Mesenchymal stem cell (in vitro differentiated cells and primary cell): ENCODE measurements around the gene VPS39.

ENCODE experiments used
- DNase-seq: peaks from one replicate; pipeline ENCODE4 v3.0.0-alpha.2; 2013
- H2AFZ ChIP-seq: one replicate; pipeline ENCODE4 v1.6.1; 2013; ENCODE audit warnings: low read depth, mild to moderate bottlenecking, control low read depth, inconsistent platforms, low read length, moderate library complexity
- H2AK5ac ChIP-seq: 2 replicates; pipeline ENCODE4 v1.6.1; 2013; ENCODE audit warnings: low read length, moderate library complexity, mild to moderate bottlenecking, inconsistent platforms; ENCODE audit not compliant: severe bottlenecking
- H2BK120ac ChIP-seq: one replicate; pipeline ENCODE4 v1.6.1; 2013; ENCODE audit warnings: low read depth, mild to moderate bottlenecking, inconsistent platforms, low read length, moderate library complexity
- H2BK12ac ChIP-seq, 2 experiments: one replicate each; pipeline ENCODE4 v1.6.1; 2013; ENCODE audit warnings: inconsistent platforms in 2 of 2, low read length in 2 of 2, mild to moderate bottlenecking in 2 of 2, moderate library complexity in 2 of 2, control low read depth in 1 of 2
- H2BK15ac ChIP-seq: one replicate; pipeline ENCODE4 v1.6.1; 2013; ENCODE audit warnings: mild to moderate bottlenecking, low read depth, inconsistent platforms; ENCODE audit not compliant: poor library complexity, severe bottlenecking
- H2BK5ac ChIP-seq: 2 replicates; pipeline ENCODE4 v1.6.1; 2013; ENCODE audit warnings: low read depth, mild to moderate bottlenecking, low read length, control low read depth, inconsistent platforms; ENCODE audit not compliant: poor library complexity, severe bottlenecking
- H3K14ac ChIP-seq, 2 experiments: one replicate each; pipeline ENCODE4 v1.6.1; 2013; ENCODE audit warnings: inconsistent platforms in 2 of 2, low read length in 2 of 2, control low read depth in 1 of 2, mild to moderate bottlenecking in 1 of 2, moderate library complexity in 1 of 2
- H3K18ac ChIP-seq, 2 experiments: one replicate each; pipeline ENCODE4 v1.6.1; 2013; ENCODE audit warnings: inconsistent platforms in 2 of 2, low read length in 2 of 2, control low read depth in 1 of 2, low read depth in 1 of 2, mild to moderate bottlenecking in 1 of 2
- H3K23ac ChIP-seq, 2 experiments: one replicate each; pipeline ENCODE4 v1.6.1; 2013; ENCODE audit warnings: inconsistent platforms in 2 of 2, low read length in 2 of 2, mild to moderate bottlenecking in 2 of 2, moderate library complexity in 2 of 2, control low read depth in 1 of 2
- H3K27ac ChIP-seq: 2 replicates; pipeline ENCODE4 v1.5.1; 2013; ENCODE audit warnings: mild to moderate bottlenecking, moderate library complexity, low read length, control low read depth, inconsistent platforms; ENCODE audit not compliant: poor library complexity, severe bottlenecking
- H3K27me3 ChIP-seq, 2 experiments: 2 replicates each; pipeline versions ENCODE4 v1.6.1 to v1.7.0; 2013; ENCODE audit warnings: low read length in 2 of 2, mild to moderate bottlenecking in 2 of 2, moderate library complexity in 2 of 2, control low read depth in 1 of 2, inconsistent platforms in 1 of 2; ENCODE audit not compliant: control insufficient read depth in 1 of 2, insufficient read depth in 1 of 2
- H3K36me3 ChIP-seq, 2 experiments: 2 replicates each; pipeline versions ENCODE4 v1.6.1 to v1.7.0; 2013; ENCODE audit warnings: low read length in 2 of 2, control low read depth in 1 of 2, inconsistent platforms in 1 of 2, low read depth in 1 of 2, mild to moderate bottlenecking in 1 of 2; ENCODE audit not compliant: insufficient read depth in 2 of 2, control insufficient read depth in 1 of 2
- H3K4ac ChIP-seq, 2 experiments: one replicate each; pipeline ENCODE4 v1.6.1; 2013; ENCODE audit warnings: inconsistent platforms in 2 of 2, low read length in 2 of 2, mild to moderate bottlenecking in 2 of 2, moderate library complexity in 2 of 2, control low read depth in 1 of 2, low read depth in 1 of 2
- H3K4me1 ChIP-seq: 2 replicates; pipeline ENCODE4 v1.6.1; 2013; ENCODE audit warnings: low read depth, low read length, control low read depth; ENCODE audit not compliant: control insufficient read depth, insufficient read depth
- H3K4me2 ChIP-seq: 2 replicates; pipeline ENCODE4 v1.6.1; 2013; ENCODE audit warnings: low read length, mild to moderate bottlenecking, inconsistent platforms; ENCODE audit not compliant: poor library complexity, severe bottlenecking
- H3K4me3 ChIP-seq, 2 experiments: 2 replicates each; pipeline versions ENCODE4 v1.5.1 to v1.7.0; 2013; ENCODE audit warnings: low read length in 2 of 2, mild to moderate bottlenecking in 2 of 2, control low read depth in 1 of 2, low read depth in 1 of 2; ENCODE audit not compliant: insufficient read depth in 1 of 2
- H3K79me1 ChIP-seq: replicated peaks from 2 replicates; pipeline ENCODE4 v1.6.1; 2013; ENCODE audit warnings: mild to moderate bottlenecking, control low read depth, low read length, inconsistent platforms; ENCODE audit not compliant: poor library complexity, severe bottlenecking
- H3K9ac ChIP-seq: 2 replicates; pipeline ENCODE4 v1.7.0; 2013; ENCODE audit warnings: mild to moderate bottlenecking, low read length, moderate library complexity
- H3K9me3 ChIP-seq: 2 replicates; pipeline ENCODE4 v1.7.0; 2013; ENCODE audit warnings: mild to moderate bottlenecking, low read length; ENCODE audit not compliant: control insufficient read depth
- H4K8ac ChIP-seq: one replicate; pipeline ENCODE4 v1.6.1; 2013; ENCODE audit warnings: inconsistent platforms, mild to moderate bottlenecking, low read length, moderate library complexity
- H4K91ac ChIP-seq: one replicate; pipeline ENCODE4 v1.6.1; 2013; ENCODE audit warnings: mild to moderate bottlenecking, low read length, inconsistent platforms
- WGBS: methylation state at CpG from one replicate; pipeline ENCODE4 v1.1.7; 2013; ENCODE audit warnings: mixed read lengths; 5-methylcytosine and 5-hydroxymethylcytosine counted together

VPS39 gene

GRCh38 chr15:42137461-42138261 lies 70.4 kb downstream of the VPS39 start:
- DNase-seq, result peak; percentile 63
- peaks cover 46 to 64% of the 10 kb centered on the region in 2 experiments for H3K27me3 ChIP-seq
- no peak overlapping the region for H3K27ac ChIP-seq
- no peak overlapping the region for H3K4me2 ChIP-seq
- no peak overlapping the region for H2AFZ ChIP-seq
- H3K79me1 ChIP-seq, result no peaks in the 10 kb centered on the region
- H4K91ac ChIP-seq, result no peak overlapping the region
- H2BK120ac ChIP-seq, result no peak overlapping the region
- no peak overlapping the region for H3K14ac ChIP-seq
- 60% methylated on average over 8 of the region's 11 CpGs for WGBS
- no peak overlapping the region for H3K9ac ChIP-seq
- H2BK12ac ChIP-seq, result no peak overlapping the region
- peaks cover 3% of the 10 kb centered on the region for H3K4me1 ChIP-seq
- H3K18ac ChIP-seq, result no peak overlapping the region
- H2BK15ac ChIP-seq, result no peak overlapping the region
- no peak overlapping the region for H3K23ac ChIP-seq
- no peak overlapping the region for H2AK5ac ChIP-seq
- no peak overlapping the region for H3K4me3 ChIP-seq
- H3K4ac ChIP-seq, result no peak overlapping the region
- no peak overlapping the region for H4K8ac ChIP-seq
- H2BK5ac ChIP-seq, result no peak overlapping the region
- H3K9me3 ChIP-seq, result no peaks in the 10 kb centered on the region
- H3K36me3 ChIP-seq, result no peaks in the 10 kb centered on the region

DNA sequence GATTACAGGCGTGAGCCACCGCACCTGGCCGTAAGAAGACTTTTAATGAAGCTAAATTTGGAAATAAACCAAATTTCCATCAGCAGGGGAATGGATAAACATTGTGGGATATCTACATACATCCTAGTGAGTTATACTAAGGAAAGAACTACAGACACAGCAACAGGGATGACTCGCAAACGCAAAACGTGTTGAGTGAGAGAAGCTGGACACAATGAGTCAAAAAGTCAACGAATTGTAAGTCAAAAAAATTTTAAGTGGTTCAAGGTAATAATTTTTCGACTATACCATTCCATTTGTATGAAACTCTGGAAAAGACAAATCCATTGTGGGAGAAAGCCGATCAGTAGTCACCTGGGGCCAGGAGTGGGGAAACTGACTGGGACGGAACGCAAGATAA lies 71.6 kb downstream of the VPS39 start:
- Histone ChIP-seq H2BK15ac (no peak overlapping the region), H3K79me1 (no peaks in the 10 kb centered on the region), H3K9me3 (no peaks in the 10 kb centered on the region), H3K4me3 (no peak overlapping the region), H2BK12ac (no peak overlapping the region), H2AK5ac (no peak overlapping the region), H3K4me2 (no peak overlapping the region), H4K91ac (no peak overlapping the region), H3K18ac (no peak overlapping the region), H3K23ac (no peak overlapping the region), H3K14ac (no peak overlapping the region), H3K4ac (no peak overlapping the region), H3K27ac (no peak overlapping the region), H3K36me3 (no peaks in the 10 kb centered on the region), H3K4me1 (peaks cover 8% of the 10 kb centered on the region), H3K9ac (no peak overlapping the region), H2AFZ (no peak overlapping the region), H3K27me3 (peaks cover 41 to 64% of the 10 kb centered on the region in 2 experiments), H4K8ac (no peak overlapping the region), H2BK120ac (no peak overlapping the region), H2BK5ac (no peak overlapping the region)
- no peak for DNase-seq
- WGBS, result 84% methylated on average over 8 of the region's 11 CpGs

- Histone ChIP-seq H2AFZ (no peak overlapping the region), H3K79me1 (no peaks in the 10 kb centered on the region), H3K4me1 (peaks cover 8% of the 10 kb centered on the region)
Observed at GRCh38 chr15:42135351-42135750, 72.8 kb downstream of the VPS39 start.

DNA sequence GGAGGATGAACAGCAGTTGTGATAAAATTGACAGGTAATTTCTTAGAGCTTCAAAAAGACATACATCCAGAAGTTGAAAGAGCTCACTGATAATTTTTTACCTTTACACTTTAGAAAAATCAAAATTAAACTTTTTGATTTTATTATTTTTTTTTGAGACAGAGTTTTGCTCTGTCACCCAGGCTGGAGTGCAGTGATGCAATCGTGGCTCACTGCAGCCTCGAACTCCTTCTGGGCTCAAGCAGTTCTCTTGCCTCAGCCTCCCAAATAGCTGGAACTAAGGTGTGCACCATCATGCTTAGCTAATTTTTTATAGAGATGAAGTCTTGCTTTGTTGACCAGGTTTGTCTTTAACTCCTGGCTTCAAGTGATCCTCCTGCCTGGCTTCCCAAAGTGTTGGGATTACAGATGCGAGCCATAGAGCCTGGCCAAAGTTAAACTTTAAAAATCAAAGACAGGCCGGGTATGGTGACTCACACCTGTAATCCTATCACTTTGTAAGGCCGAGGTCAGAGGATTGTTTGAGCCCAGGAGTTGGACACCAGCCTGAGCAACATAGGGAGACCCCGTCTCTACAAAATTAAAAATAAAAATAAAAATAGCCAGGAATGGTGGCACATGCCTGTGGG lies 73.4 kb downstream of the VPS39 start:
- no peak overlapping the region for H2BK12ac ChIP-seq
- H3K9me3 ChIP-seq, result no peaks in the 10 kb centered on the region
- H2AFZ ChIP-seq, result no peak overlapping the region
- no peak overlapping the region for H3K27ac ChIP-seq
- H2AK5ac ChIP-seq, result no peak overlapping the region
- no peak overlapping the region for H3K4me3 ChIP-seq
- no peak overlapping the region for H4K91ac ChIP-seq
- no peaks in the 10 kb centered on the region for H3K79me1 ChIP-seq
- H3K27me3 ChIP-seq, result peaks cover 39 to 68% of the 10 kb centered on the region in 2 experiments
- H2BK120ac ChIP-seq, result no peak overlapping the region
- no peak overlapping the region for H3K4me2 ChIP-seq
- no peak overlapping the region for H3K18ac ChIP-seq
- H3K23ac ChIP-seq, result no peak overlapping the region
- no peak for DNase-seq
- peaks cover 8% of the 10 kb centered on the region for H3K4me1 ChIP-seq
- no peak overlapping the region for H3K14ac ChIP-seq
- H4K8ac ChIP-seq, result no peak overlapping the region
- 85% methylated on average over 5 of the region's 6 CpGs for WGBS
- no peaks in the 10 kb centered on the region for H3K36me3 ChIP-seq
- H2BK5ac ChIP-seq, result no peak overlapping the region
- no peak overlapping the region for H3K4ac ChIP-seq
- H2BK15ac ChIP-seq, result no peak overlapping the region
- no peak overlapping the region for H3K9ac ChIP-seq

More at GRCh38 chr15:42135351-42135750, 72.8 kb downstream of the VPS39 start:
- H3K4me3 ChIP-seq, result no peak overlapping the region
- H3K18ac ChIP-seq, result no peak overlapping the region
- DNase-seq, result no peak
- H2BK12ac ChIP-seq, result no peak overlapping the region
- H3K36me3 ChIP-seq, result no peaks in the 10 kb centered on the region
- no peak overlapping the region for H3K4me2 ChIP-seq
- no peak overlapping the region for H2BK15ac ChIP-seq
- no peak overlapping the region for H2BK5ac ChIP-seq
- no peak overlapping the region for H2AK5ac ChIP-seq
- peaks cover 41 to 64% of the 10 kb centered on the region in 2 experiments for H3K27me3 ChIP-seq
- H3K23ac ChIP-seq, result no peak overlapping the region
- no peak overlapping the region for H3K4ac ChIP-seq
- H3K27ac ChIP-seq, result no peak overlapping the region
- WGBS, result no CpG with 5 or more reads among the region's 1 CpG
- H4K8ac ChIP-seq, result no peak overlapping the region
- H3K14ac ChIP-seq, result no peak overlapping the region
- no peak overlapping the region for H2BK120ac ChIP-seq
- no peak overlapping the region for H4K91ac ChIP-seq
- H3K9me3 ChIP-seq, result no peaks in the 10 kb centered on the region
- H3K9ac ChIP-seq, result no peak overlapping the region
